Measurements from ENCODE around the gene RPTOR.

RPTOR gene

DNA sequence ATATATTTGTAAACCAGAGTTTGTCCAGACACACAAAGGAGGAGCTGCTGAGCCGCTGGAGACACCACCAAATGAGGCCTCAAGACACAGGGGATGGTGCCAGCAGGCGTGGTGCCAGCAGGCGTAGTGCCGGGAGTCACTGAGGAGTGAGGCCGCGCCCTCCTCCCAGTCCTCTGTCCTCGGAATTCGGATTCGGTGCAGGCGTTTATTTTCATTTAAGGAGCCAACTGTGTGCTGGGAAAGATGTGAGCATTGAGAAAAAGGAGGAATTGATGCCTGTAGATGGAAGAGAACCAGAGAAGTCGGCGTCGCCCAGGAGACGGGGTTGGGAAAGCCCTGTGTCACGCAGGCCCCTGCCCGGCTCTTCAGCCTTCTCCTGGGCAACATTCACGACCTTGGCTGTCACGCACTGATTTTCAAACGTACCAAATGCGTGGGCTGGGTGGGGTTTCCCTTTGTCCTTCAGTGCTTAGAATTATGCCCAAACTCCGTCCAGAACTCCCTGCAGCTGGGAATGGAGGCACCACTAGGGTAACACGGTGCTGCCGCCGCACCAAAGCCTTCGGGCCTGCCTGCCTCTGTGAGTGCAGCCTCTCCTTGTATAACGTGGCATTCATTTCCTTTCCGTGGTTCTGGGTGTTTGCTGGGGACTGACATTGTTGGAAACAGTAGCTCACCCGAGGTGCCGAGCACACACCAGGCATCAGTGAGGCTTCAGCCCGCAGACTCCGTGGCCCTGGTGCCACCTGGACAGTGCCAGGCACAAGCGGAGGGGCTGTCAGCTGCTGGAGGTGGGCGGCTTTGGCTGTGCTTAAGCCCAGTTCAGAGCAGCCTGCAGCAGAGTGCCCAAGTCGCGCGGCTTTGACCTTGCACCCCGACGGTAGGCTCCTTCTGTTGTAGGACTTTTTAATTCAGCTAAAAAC is 398.0 kb downstream of the RPTOR start:
- DNase-seq = no peak

DNA sequence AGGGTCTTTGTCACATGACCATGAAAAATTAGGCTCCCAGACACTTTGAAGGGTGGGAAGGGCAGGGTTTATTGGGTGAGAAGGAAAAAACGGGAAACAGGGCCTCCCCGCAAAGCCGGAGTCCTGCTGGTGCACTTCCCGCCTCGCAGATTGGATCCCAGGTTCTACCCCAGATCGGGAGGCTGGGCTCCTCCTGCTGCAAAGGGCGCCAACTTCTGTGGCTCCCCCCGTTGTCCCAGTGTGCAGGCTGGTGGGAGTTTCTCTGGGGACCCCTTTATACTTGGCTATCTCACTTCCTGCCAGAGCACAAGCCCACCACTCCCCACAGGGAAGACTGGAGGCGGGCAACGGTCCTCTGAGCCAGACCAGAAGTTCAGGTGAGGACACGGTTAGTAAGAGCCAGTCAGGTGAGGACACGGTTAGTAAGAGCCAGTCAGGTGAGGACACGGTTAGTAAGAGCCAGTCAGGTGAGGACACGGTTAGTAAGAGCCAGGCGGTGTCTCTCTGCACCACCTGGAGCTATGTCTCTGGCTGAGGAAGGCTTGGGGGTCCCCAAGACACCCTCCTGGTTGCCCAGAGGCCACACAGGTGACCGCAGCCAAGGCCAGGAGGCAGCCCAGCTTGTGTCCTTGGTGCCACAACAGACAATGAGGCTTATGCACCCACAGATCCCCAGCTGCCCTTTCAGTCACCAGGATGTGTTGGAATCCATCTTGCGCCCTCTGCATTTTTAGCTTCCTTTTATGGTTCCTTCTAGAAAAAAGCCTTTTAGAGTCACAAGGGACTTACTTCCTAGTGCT is 398.9 kb downstream of the RPTOR start:
- no peak for DNase-seq

DNA sequence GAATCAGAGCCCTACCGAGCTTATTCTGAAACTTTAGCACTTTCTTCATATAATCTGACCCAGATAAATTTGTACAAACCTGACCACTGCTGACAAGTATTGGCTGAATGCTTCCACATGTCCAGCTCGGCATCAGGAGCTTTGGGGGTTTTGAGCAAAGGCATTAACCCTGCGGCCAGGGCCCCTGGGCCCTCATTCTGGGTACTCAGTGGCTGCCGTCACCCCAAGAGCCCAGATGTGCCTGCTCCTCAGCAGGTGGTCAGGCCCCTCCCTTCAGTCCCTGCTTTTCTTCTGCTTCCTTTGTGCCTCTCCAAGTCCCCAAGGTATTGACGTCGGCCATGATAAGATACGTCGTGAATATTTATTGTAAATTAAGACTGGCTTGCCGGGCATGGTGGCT is 399.7 kb downstream of the RPTOR start:
- no peak for DNase-seq

DNA sequence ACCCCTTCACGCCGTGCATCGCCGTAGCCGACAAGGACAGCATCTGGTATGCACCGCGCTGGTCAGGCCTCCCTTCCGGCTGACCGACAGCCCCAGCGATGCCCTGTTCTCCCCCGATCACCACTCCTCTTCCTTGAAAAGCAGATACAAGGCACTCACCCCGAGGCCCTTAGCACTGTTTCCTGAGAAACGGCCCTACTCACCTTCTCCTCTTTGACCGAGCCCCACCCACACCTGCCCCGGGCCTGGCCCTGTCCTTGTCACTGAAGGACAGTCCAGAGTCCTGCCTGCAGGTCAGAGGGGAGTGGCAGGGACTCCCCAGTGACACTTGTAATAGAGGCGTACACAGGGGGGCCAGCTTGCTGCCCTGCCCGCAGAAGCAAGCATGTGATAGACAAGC is 401.1 kb downstream of the RPTOR start:
- no peak for DNase-seq

DNA sequence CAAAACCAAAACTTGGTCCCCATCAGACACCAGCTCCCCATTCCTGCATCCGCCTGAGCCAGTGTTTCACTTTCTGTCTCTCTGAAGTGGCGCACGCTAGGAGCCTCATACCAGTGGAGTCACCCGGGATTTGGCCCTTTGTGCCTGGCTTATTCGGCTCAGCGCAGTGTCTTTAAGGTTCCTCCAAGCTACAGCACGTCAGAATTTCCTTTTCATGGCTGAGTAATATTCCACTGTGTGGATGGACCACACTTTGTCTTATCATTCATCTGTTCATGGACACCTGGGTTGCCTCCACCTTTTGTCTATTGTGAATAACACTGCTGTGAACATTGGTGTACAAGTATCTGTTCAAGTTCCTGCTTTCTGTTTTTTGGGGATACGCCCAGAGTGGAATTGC is 401.8 kb downstream of the RPTOR start:
- DNase-seq = no peak

DNA sequence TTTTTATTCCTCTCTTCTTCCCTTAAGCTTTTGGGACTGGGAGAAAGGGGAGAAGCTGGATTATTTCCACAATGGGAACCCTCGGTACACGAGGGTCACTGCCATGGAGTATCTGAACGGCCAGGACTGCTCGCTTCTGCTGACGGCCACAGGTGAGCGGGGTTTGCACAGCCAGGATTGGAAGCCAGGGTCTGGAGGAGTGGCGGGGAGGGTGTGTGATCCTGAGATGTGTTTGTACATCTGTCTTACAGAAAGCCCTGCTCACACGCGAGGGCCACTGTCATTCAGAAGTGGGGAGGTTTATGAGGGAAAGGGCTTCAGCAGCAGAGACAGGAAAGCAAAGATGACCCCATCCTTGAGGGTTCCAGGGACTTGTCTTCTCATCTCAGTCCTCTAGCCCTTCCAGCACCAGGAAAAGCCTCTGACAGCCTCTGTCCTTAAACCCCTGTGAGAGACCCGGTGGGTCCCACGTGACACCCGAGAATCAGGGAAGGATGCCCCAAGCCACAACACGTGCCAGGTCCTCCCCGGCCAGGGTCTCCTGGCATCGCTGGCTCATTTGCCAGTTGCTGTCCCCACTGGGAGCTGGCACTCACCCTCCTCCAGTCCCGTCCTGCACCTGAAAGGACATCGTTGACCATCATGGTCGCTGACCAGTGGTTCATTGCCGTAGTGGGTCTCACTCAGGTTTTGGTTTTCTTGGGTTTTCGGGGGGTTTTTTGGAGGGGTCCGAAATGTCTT is 402.7 kb downstream of the RPTOR start:
- no peak for DNase-seq

DNA sequence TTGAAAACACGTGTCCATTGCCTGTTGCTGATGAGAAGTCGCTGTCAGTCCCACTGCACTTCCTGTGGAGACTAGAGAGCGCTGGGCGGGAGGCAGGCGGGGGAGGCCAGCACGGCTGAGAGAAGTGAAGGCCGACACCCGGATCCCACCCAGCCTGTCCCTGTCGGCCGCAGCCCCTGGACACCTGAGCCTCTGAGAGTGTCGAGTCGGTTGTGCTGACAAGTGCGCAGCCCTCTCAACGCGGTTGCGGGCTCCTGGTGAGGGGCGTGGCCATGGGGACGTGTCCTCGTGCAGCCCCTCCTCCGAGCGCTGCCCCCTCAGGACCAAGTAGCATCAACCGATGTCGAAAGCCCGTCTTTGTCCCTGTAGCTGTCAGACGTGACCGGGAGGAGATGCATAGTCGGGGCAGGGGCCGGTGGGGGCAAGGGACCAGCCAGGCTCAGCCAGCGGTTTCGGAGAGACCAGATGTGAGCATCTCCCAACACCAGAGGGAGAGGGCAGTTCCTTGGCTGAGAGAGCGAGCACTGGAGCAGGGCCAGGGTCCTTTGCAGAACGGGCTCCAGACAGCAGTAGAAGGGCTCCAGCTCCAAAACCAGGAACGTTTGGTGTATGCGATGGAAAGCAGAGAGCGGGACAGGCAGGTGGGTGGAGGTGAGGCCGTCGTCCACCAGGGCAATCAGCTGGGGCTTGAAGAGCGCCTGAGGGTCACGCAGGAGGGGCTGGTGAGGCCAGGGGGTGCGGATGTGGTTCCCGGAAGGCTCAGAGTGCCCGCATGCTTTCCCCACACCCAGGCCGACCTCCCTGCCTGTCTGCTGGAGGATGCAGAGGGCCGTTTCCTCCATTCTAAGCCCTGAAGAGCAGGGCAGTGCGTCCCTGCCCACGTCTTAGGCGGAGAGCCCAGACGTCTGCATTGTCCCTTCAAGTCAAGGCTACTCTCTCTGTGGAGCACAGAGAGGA is 403.7 kb downstream of the RPTOR start:
- no peak for DNase-seq

DNA sequence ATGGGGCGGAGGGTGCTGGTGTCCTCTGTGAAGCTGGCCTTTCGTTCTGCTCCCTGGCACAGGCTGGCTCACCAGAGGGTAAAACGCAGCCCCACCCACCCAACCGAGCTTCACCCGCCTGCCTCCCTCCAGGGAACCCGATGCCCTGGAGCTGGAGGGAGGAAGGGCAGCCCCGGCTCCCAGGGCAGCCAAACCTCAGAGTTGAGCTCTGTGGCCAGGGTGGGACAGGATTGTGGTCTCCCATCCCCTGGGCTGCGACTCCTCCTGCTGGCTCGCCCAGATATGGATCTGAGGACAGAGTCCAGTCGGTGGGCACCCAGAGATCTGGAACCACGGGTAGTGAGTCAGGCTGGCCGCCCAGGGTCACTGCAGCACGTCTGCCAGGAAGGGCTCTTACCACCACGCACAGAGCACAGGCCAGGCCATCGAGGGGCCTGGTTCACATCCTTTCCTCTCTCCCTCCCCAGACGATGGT is 404.4 kb downstream of the RPTOR start:
- DNase-seq = no peak

DNA sequence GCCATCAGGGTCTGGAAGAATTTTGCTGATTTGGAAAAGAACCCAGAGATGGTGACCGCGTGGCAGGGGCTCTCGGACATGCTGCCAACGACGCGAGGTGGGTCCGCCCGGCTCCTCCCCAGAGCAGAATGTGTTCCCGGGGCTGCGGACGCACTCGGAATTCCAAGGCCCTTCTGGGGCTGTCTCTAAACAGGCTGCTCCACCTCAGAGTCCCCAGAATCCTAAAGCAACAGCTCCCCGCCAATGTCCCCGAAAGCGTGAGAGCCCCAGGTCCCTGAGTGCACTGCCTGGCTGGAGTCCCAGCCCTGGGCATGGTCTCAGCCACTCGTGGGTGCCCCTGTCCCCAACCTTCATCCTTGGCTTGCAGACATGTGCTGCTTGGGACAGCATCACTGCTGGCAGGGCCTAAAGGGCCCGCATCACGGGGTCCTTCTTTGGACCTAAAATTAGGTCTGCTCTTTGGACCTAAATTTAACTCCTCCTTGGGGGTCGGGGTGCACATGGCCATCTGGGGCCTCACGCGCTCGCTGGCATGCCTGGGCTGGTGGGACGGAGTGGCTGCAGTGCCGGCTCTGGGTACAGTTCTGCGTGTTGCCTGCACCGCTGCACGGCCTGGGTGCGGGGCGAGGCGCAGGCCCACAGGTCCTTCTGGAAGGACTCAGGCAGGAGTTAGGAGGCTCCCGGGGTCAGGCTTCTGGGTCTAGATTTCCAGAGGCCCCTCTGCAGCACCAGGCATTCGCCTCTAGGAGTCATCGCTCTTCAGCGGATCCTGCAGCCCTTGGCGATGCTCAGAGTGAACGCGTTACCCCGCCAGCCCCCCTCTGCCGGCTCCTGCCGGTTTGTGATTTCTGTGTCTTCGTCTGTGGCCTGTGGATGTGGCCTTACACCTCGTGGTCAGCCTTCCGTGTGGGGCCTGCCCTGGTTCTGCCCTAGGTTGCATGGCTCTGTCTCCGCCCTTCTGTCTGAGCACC is 405.1 kb downstream of the RPTOR start:
- DNase-seq = no peak

DNA sequence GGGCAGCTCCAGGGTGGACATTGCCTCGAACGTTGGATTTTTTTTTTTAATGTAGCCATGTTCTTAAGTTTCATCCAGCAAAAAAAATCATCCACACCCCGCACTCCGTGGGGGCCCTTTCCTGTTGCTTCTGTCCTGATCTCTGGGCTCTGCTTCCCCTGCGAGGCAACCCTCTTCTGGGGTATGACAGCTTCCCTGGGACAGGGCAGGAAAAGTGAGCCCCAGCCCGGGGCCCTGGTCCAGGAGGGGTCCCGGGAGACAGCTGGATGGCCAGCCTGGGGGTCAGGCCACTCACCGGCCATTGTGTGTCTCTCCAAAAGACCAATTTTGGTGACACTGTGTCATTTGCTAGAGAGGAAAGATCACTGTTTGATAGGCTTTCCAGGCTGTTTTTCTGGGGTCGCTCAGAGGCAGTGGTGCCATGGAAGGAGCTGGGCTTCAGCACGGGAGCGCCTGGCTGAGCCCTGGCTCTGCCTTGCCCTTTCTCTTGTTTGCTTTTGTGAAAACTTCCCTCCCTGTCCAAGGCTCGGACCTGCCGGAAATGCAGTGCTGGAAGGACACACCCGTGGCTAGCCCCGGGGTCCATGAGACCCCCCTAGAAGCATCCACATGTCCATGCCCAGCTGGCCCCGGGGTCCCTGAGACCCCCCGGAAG is 406.0 kb downstream of the RPTOR start:
- DNase-seq = no peak

DNA sequence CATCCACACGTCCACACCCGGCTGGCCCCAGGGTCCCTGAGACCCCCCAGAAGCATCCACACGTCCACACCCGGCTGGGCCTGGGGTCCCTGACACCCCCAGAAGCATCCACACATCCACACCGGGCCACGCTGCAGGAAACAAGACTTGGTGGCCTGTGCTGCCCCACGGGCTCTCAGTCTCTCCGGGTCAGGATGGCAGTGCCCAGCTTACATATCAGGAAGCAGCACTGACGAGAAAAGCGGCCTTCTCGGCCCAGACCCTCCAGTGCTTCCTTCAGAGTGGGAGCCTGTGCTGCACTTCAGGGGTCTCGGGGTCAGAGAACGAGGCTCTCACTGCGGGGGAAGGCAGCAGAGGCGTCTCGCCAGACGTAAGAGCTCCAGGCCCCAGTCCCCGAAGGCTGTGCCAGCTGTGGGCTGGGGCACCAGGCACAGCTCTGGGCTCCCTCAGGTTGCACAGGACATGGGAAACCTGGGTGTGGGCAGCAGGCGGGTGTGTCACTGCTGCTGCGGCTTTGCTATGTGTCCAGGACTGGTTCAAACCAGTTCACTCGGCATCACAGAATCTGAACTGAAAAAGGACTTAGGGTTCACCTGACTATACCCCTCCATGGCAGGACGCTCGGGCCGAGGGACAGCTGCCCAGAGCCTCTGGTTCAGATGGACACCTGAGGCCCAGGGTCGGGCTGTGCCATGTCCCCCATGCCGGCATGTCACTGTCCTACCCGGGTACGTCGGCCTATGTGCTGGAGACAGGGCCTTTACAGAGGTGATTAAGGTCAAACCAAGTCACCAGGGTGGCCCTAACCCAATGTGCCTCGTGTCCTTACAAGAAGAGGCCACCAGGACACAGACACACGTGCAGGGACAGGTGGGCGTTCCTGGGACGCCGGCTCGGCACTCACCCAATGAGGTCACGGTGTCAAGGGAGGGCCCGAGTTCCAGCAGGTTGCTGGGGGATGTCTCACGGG is 406.8 kb downstream of the RPTOR start:
- no peak for DNase-seq

DNA sequence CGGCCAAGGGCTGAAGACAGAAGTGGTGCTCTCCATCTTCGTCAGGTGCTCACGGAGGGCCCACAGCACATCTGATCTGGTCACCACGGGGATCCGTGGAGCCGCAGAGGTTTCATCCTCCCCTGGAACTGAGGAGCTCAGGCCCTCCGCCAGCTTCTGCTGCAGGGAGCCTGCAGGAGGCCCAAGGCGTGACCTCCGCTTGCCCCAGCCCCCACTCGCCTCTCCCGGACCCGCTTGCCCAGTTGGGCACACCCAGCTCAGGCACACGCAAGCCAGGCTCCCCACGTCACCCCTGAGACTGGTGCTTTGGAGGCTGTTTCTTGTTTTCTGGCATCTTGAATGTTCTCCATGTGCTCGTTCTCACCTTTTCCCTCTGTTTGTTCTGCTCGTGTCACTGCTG is 407.7 kb downstream of the RPTOR start:
- DNase-seq = no peak

DNA sequence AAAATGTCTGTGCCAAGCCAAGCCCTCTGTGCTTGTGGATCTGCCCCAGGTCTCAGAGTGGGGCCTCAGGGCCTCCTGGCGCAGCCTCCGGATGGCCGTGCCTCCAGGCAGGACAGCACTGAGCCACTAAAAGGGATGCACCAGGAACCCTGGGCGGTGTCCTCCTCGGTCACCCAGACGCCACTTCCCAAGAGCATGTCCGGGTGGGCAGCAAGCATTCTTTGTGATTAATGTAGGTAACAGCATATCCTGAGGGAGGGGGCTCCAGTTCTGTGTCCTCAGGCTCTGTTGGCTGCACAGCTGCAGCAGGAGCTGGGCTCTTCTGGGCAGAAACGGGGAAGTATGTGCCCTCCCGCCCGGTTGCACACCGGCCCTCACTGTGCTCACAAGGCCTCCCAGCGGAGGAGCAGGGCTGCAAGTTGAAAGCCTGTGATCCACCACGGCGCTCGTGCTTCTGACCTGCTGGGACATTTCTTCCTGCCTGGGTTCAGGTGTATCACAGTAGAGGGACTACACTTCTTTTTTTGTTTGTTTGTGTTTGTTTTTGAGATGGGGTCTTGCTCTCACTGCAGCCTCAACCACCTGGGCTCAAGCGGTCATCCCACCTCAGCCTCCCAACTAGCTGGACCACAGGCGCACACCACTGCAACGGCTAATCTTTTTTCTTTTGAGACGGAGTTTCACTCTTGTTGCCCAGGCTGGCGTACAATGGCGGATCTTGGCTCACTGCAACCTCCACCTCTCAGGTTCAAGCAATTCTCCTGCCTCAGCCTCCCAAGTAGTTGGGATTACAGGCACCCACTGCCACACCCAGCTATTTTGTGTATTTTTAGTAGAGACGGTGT is 409.1 kb downstream of the RPTOR start:
- no peak for DNase-seq

DNA sequence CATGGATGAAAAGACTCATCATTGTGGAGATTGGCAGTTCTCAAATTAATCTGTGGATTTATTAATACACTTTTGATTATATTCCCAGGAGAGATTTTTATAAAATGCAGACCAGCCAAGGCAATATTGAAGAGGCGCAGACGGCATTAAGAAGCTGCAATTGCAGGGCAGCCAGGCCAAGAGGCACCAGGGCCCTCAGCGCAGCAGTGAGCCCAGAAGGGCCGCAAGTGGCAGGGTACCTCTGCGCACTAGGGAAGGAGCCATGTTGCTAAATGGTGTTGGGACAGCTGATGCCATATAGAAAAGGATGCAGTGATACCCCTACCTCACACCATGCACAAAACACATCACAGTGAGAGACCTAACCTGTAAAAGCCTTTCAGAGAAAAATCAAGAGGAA is 410.4 kb downstream of the RPTOR start:
- no peak for DNase-seq

DNA sequence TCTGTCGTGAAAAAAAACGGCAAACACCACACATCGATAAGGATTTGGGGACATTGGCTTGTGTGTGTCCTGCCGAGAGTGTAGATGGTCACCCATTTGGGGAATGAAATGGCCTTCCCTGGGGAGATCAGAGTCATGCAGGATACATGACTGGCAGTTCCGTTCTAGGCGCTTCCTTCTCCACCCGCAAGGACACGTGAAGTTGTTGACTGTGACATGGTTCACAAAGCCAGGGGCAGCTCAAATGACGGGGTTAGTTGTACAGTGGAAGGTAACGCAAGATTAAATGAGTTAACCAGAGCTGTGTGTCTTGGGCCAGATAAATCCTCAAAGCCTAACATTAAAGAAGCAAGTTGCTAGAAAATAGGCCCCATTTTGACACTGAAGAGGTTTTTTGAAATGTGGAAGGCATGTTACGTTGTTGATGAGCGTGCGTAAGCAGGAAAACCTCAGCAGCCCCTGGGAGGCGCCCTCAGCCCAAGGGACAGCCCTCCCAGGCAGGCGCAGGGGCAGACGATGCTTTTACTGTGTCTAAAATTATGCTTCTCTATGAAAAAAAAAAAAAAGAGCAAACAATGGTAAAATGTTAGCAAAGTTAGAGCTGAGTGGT is 411.1 kb downstream of the RPTOR start:
- DNase-seq = no peak

DNA sequence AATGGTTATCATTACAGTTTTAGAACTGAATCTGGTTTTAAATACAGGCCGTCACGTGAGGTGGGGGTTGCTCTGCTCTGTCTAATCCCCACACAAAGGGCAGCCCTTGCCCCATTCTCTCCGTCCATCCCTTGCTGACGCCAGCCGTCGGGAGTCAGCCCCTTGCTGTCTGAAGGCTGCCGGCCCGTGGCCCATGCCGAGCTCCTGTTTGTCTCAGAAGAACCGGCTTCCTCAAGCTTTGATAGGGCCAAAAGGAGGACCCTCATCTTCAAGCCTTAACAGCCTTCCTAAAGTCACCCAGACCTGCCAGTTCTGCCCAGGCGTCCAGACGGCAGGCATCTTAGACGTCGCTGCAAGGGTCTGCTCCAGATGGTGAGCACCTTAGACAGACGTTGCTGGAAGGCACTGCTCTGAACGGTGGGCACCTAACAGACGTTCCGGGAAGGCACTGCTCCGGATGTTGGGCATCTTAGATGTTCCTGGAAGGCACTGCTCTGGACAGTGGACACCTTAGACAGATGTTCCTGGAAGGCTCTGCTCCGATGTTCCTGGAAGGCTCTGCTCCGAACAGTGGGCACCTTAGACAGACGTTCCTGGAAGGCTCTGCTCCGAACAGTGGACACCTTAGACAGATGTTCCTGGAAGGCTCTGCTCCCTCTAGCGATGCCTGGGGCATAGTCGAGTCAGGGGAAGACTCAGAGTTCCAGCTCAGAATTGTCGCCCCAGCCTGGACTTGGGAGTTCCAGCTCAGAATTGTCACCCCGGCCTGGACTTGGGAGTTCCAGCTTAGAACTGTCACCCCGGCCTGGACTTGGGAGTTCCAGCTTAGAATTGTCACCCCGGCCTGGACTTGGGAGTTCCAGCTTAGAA is 411.9 kb downstream of the RPTOR start:
- no peak for DNase-seq
